WTC11 (cell line): ENCODE measurements around the gene LIX1L. TPM values are rescaled to one million over a fixed set of nuclear protein-coding genes. Genes with fewer than 3 reads are reported as not detected.

Source experiments
- ATAC-seq: fragments of 200-7000 bp; cut with Tn5 transposase; 2 replicates; pipeline ENCODE4 v1.10.0; 2021; ENCODE audit warnings: mild to moderate bottlenecking, moderate library complexity
- CTCF ChIA-PET: fragments of 300-600 bp; sonication (Branson Sonifier 250); formaldehyde crosslinking; loops from one replicate; lab custom pipeline; 2021; ENCODE audit warnings: antibody characterized with exemption; lab: Charles Lee
- POLR2A ChIA-PET: fragments of 350-600 bp; sonication (Branson Sonifier 250); formaldehyde crosslinking; loops from one replicate; lab custom pipeline; 2021; ENCODE audit warnings: antibody characterized with exemption; lab: Charles Lee
- DNase-seq: peaks from one replicate; pipeline ENCODE4 v3.0.0; 2021; ENCODE audit warnings: low spot score
- H3K27ac Mint-ChIP-seq: 2 replicates; pipeline ENCODE4 v1.8.0; 2021; ENCODE audit warnings: mixed read lengths
- H3K27me3 Mint-ChIP-seq: 2 replicates; pipeline ENCODE4 v1.8.0; 2021; ENCODE audit warnings: low read depth, mild to moderate bottlenecking, moderate library complexity, mixed read lengths
- H3K36me3 Mint-ChIP-seq: 2 replicates; pipeline ENCODE4 v1.8.0; 2021; ENCODE audit warnings: mixed read lengths
- H3K4me1 Mint-ChIP-seq: 2 replicates; pipeline ENCODE4 v1.8.0; 2022; ENCODE audit warnings: mixed read lengths
- H3K4me3 Mint-ChIP-seq: 2 replicates; pipeline ENCODE4 v1.8.0; 2021; ENCODE audit warnings: mild to moderate bottlenecking, moderate library complexity, mixed read lengths
- H3K9me3 Mint-ChIP-seq: 2 replicates; pipeline ENCODE4 v1.8.0; 2021; ENCODE audit warnings: mixed read lengths
- ATF1 ChIP-seq: sonication (generic); formaldehyde crosslinking; IDR thresholded peaks from 2 replicates; pipeline ENCODE4 v1.8.1; 2023; ENCODE audit warnings: mild to moderate bottlenecking, moderate library complexity, missing genetic modification reagents
- ATF3 ChIP-seq: sonication (generic); formaldehyde crosslinking; conservative IDR thresholded peaks from 2 replicates; pipeline ENCODE4 v1.8.1; 2022; ENCODE audit warnings: mild to moderate bottlenecking, missing genetic modification reagents
- CREB1 ChIP-seq: sonication (generic); formaldehyde crosslinking; IDR thresholded peaks from 2 replicates; pipeline ENCODE4 v1.8.0; 2023; ENCODE audit warnings: mild to moderate bottlenecking, missing genetic modification reagents
- CTCF ChIP-seq: fragments of 200-600 bp; IDR thresholded peaks from 2 replicates; pipeline ENCODE4 v1.8.0; 2022; ENCODE audit warnings: antibody characterized with exemption
- E2F5 ChIP-seq: sonication (generic); formaldehyde crosslinking; IDR thresholded peaks from 2 replicates; pipeline ENCODE4 v1.8.1; 2022; ENCODE audit warnings: mild to moderate bottlenecking, moderate library complexity, missing genetic modification reagents
- EMX1 ChIP-seq: fragments of 250-450 bp; sonication (Bioruptor Pico); IDR thresholded peaks from 2 replicates; pipeline ENCODE4 v1.8.0; 2021; ENCODE audit warnings: mild to moderate bottlenecking
- ETV6 ChIP-seq: sonication (generic); formaldehyde crosslinking; IDR thresholded peaks from 2 replicates; pipeline ENCODE4 v1.8.1; 2022; ENCODE audit warnings: mild to moderate bottlenecking, missing genetic modification reagents
- FOXK1 ChIP-seq: sonication (generic); formaldehyde crosslinking; IDR thresholded peaks from 2 replicates; pipeline ENCODE4 v1.8.0; 2022; ENCODE audit warnings: mild to moderate bottlenecking, moderate library complexity, missing genetic modification reagents
- MXD4 ChIP-seq: fragments of 250-450 bp; sonication (Bioruptor Pico); IDR thresholded peaks from 2 replicates; pipeline ENCODE4 v1.8.0; 2021; ENCODE audit warnings: mild to moderate bottlenecking, moderate library complexity, borderline replicate concordance
- NR2C2 ChIP-seq: sonication (generic); formaldehyde crosslinking; IDR thresholded peaks from 2 replicates; pipeline ENCODE4 v1.8.0; 2022; ENCODE audit warnings: mild to moderate bottlenecking, missing genetic modification reagents
- PRRX2 ChIP-seq: fragments of 250-450 bp; sonication (Bioruptor Pico); IDR thresholded peaks from 2 replicates; pipeline ENCODE4 v1.8.0; 2021; ENCODE audit warnings: mild to moderate bottlenecking
- STAT6 ChIP-seq: sonication (generic); formaldehyde crosslinking; conservative IDR thresholded peaks from 2 replicates; pipeline ENCODE4 v1.8.1; 2023; ENCODE audit warnings: mild to moderate bottlenecking, low read depth, missing genetic modification reagents, moderate library complexity
- TCF7 ChIP-seq: sonication (generic); formaldehyde crosslinking; IDR thresholded peaks from 2 replicates; pipeline ENCODE4 v1.8.0; 2022; ENCODE audit warnings: mild to moderate bottlenecking, low read depth, missing genetic modification reagents, moderate library complexity
- TP53 ChIP-seq: sonication (generic); formaldehyde crosslinking; IDR thresholded peaks from 2 replicates; pipeline ENCODE4 v1.8.1; 2023; ENCODE audit warnings: mild to moderate bottlenecking, missing genetic modification reagents
- total RNA-seq: library from RNA; stranded (reverse); gene quantifications from 3 replicates; pipeline ENCODE4 v1.2.3, GENCODE V29; 2021
- TF ChIP-seq, protein P1 (sequence below): sonication (generic); formaldehyde crosslinking; IDR thresholded peaks from 2 replicates; pipeline ENCODE4 v1.8.0; 2023; ENCODE audit warnings: mild to moderate bottlenecking, missing genetic modification reagents
- TF ChIP-seq, protein P2 (sequence below): sonication (generic); formaldehyde crosslinking; IDR thresholded peaks from 2 replicates; pipeline ENCODE4 v1.8.1; 2023; ENCODE audit warnings: mild to moderate bottlenecking, missing genetic modification reagents
- TF ChIP-seq, protein P3 (sequence below): sonication (generic); formaldehyde crosslinking; IDR thresholded peaks from 2 replicates; pipeline ENCODE4 v1.8.1; 2023; ENCODE audit warnings: mild to moderate bottlenecking, moderate library complexity, missing genetic modification reagents

LIX1L gene
- total RNA-seq, 1 experiment from 2014 or later = 3.0 TPM

GRCh38 chr1:145979746-145980456 is 22.1 kb upstream of the LIX1L start:
- H3K27me3 Mint-ChIP-seq = no peaks in the 10 kb centered on the region; the same call in none of the 2 replicates
- H3K4me3 Mint-ChIP-seq = no peak overlapping the region
- POLR2A ChIA-PET = interaction anchor here (0.6 to 2.7 kb wide), 14 partner anchors 11 to 121 kb away, joined by 3 to 17 read pairs (median 5); partner anchors contain the start of genes ANKRD34A, PIAS3, POLR3GL and RBM8A
- ATAC-seq (no peak), DNase-seq (no peak)
- CTCF ChIA-PET = interaction anchor here (0.6 to 5.4 kb wide), 29 partner anchors 8 to 134 kb away, joined by 3 to 54 read pairs (median 7); partner anchors contain the start of genes ANKRD34A, ANKRD35, HJV and LIX1L
- H3K9me3 Mint-ChIP-seq = no peaks in the 10 kb centered on the region
- H3K4me1 Mint-ChIP-seq = peaks cover 23% of the 10 kb centered on the region
- TF ChIP-seq CREB1 (CRISPR knock-in tag) = no peak
- TF ChIP-seq, protein P1, sequence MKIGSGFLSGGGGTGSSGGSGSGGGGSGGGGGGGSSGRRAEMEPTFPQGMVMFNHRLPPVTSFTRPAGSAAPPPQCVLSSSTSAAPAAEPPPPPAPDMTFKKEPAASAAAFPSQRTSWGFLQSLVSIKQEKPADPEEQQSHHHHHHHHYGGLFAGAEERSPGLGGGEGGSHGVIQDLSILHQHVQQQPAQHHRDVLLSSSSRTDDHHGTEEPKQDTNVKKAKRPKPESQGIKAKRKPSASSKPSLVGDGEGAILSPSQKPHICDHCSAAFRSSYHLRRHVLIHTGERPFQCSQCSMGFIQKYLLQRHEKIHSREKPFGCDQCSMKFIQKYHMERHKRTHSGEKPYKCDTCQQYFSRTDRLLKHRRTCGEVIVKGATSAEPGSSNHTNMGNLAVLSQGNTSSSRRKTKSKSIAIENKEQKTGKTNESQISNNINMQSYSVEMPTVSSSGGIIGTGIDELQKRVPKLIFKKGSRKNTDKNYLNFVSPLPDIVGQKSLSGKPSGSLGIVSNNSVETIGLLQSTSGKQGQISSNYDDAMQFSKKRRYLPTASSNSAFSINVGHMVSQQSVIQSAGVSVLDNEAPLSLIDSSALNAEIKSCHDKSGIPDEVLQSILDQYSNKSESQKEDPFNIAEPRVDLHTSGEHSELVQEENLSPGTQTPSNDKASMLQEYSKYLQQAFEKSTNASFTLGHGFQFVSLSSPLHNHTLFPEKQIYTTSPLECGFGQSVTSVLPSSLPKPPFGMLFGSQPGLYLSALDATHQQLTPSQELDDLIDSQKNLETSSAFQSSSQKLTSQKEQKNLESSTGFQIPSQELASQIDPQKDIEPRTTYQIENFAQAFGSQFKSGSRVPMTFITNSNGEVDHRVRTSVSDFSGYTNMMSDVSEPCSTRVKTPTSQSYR (CRISPR knock-in tag) = no peak
- TF ChIP-seq CTCF = no peak
- TF ChIP-seq NR2C2 (CRISPR knock-in tag) = no peak
- TF ChIP-seq, protein P2, sequence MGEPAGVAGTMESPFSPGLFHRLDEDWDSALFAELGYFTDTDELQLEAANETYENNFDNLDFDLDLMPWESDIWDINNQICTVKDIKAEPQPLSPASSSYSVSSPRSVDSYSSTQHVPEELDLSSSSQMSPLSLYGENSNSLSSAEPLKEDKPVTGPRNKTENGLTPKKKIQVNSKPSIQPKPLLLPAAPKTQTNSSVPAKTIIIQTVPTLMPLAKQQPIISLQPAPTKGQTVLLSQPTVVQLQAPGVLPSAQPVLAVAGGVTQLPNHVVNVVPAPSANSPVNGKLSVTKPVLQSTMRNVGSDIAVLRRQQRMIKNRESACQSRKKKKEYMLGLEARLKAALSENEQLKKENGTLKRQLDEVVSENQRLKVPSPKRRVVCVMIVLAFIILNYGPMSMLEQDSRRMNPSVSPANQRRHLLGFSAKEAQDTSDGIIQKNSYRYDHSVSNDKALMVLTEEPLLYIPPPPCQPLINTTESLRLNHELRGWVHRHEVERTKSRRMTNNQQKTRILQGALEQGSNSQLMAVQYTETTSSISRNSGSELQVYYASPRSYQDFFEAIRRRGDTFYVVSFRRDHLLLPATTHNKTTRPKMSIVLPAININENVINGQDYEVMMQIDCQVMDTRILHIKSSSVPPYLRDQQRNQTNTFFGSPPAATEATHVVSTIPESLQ (CRISPR knock-in tag) = no peak
- no peak for TF ChIP-seq ATF3 (CRISPR knock-in tag)
- no peak for TF ChIP-seq STAT6 (CRISPR knock-in tag)
- no peak for TF ChIP-seq ATF1 (CRISPR knock-in tag)
- TF ChIP-seq MXD4 (CRISPR knock-in tag) = no peak
- no peak overlapping the region for H3K27ac Mint-ChIP-seq
- no peaks in the 10 kb centered on the region for H3K36me3 Mint-ChIP-seq

GRCh38 chr1:145978854-145979745 is 21.3 kb upstream of the LIX1L start:
- POLR2A ChIA-PET = interaction anchor here (0.6 to 2.7 kb wide), 13 partner anchors 11 to 120 kb away, joined by 3 to 17 read pairs (median 5); partner anchors contain the start of genes ANKRD34A, PIAS3, POLR3GL and RBM8A
- CTCF ChIA-PET = interaction anchor here (0.6 to 5.4 kb wide), 30 partner anchors 8 to 134 kb away, joined by 3 to 54 read pairs (median 6); partner anchors contain the start of genes ANKRD34A, ANKRD35, HJV and LIX1L
- Mint-ChIP-seq H3K36me3 (no peaks in the 10 kb centered on the region), H3K27me3 (no peaks in the 10 kb centered on the region; the same call in 1 of the 2 replicates), H3K27ac (no peak overlapping the region), H3K9me3 (no peaks in the 10 kb centered on the region), H3K4me3 (no peak overlapping the region), H3K4me1 (peaks cover 18% of the 10 kb centered on the region)
- DNase-seq = peak; percentile 80
- ATAC-seq = peak; percentile 93
- TF ChIP-seq, protein P3, sequence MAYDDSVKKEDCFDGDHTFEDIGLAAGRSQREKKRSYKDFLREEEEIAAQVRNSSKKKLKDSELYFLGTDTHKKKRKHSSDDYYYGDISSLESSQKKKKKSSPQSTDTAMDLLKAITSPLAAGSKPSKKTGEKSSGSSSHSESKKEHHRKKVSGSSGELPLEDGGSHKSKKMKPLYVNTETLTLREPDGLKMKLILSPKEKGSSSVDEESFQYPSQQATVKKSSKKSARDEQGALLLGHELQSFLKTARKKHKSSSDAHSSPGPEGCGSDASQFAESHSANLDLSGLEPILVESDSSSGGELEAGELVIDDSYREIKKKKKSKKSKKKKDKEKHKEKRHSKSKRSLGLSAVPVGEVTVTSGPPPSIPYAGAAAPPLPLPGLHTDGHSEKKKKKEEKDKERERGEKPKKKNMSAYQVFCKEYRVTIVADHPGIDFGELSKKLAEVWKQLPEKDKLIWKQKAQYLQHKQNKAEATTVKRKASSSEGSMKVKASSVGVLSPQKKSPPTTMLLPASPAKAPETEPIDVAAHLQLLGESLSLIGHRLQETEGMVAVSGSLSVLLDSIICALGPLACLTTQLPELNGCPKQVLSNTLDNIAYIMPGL (CRISPR knock-in tag) = no peak
- TF ChIP-seq ATF1 (CRISPR knock-in tag) (no peak), MXD4 (CRISPR knock-in tag) (no peak), FOXK1 (CRISPR knock-in tag) (peak; percentile 51; the same call in 1 of the 2 replicates), TCF7 (CRISPR knock-in tag) (no peak), EMX1 (no peak), E2F5 (no peak), ETV6 (CRISPR knock-in tag) (no peak), PRRX2 (CRISPR knock-in tag) (no peak), TP53 (no peak)
